Measurements from ENCODE around the gene GPR152.

- no peak for TF ChIP-seq POLR2A (IDR thresholded peaks at IDR 0.05)
- no peak for TF ChIP-seq CTCF (IDR thresholded peaks at IDR 0.05)
Measured at GRCh38 chr11:67495234-67496005, 42.9 kb upstream of the GPR152 start.
